GM12873 (cell line): ENCODE measurements around the gene MCTP1.
A peak's percentile ranks its signal among the peaks of the same experiment; 100 is the strongest.

ENCODE experiments used
- CTCF ChIP-seq: IDR thresholded peaks from 2 replicates; pipeline ENCODE4 v1.5.1; 2012; ENCODE audit warnings: low read depth, mild to moderate bottlenecking, moderate library complexity, low read length, control low read depth; ENCODE audit not compliant: insufficient read depth; ENCODE audit errors: missing control alignments

MCTP1 gene

DNA sequence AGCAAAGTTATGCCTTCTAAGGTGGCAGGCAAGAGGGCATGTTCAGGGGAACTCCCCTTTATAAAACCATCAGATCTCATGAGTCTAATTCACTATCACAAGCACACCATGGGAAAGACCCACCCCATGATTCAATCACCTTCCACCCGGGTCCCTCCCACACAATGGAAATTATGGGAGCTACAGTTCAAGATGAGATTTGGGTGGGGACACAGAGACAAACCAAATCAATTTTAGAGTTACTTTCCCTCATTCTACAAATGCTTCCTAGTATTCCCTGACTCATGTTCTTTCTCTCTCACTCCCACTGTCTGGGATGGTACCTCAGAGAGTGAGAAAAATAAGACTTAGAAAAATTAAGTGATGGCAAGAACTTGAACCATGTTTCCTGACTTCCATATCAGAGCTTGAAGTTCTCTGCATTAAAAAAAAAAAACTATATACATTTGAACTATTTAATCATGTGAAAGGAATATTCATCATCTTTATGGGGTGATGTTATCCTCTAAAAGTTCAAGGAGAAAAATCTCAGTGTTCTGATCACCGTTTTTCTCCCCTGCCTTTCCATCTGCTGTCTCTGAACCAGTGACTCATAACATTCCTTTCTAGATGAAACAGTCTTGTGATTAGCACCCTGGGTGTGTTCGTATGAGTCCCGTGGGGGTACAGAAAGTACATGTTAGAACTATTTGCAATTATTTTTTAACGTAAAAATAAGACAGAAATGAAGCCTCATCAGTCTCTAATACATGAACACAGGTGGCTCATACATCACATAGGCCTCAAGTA, 383.5 kb downstream of the MCTP1 start:
- no peak for TF ChIP-seq CTCF

- no peak for TF ChIP-seq CTCF
These were observed 384.8 kb downstream of the MCTP1 start for GRCh38 chr5:94900006-94900505.

- peak; percentile 25 for TF ChIP-seq CTCF
These were observed 391.3 kb downstream of the MCTP1 start for GRCh38 chr5:94893412-94894135.

DNA sequence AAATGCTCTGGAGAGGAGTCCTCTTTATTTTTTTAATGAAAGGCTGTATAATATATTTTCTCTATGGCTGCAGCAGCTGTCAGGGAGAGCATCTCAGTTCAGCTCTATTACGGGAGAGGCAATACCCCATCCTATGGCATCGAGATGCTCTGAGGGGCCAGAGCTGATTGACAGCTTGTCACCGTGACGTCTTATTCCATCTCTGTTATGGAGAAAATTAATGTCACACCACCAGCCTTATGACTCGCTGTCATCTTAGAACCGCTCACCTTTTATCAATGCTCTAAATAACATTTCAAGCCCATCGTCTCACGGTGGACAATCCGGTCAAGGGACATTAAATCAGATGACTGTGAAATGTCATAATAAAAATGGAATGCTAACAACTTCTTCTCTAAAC, 392.9 kb downstream of the MCTP1 start:
- TF ChIP-seq CTCF = no peak

DNA sequence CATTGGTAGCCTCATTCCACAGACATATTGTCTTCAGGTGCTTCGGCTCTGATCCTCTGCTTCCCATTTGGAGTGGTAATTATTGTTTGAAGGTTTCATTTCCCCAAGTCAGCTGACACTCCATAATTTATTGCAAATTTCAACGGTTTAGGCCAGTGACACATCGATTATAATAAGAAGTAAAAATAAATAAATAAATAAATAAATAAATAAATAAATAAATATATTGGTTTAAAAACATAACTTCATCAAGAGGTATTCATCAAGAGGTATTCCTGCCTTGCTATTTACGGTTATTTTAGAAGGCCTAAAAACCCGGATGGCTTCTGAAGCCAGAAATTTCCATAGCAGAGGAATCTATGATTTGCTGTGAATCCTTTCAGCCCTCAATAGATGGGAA, 393.3 kb downstream of the MCTP1 start:
- no peak for TF ChIP-seq CTCF

DNA sequence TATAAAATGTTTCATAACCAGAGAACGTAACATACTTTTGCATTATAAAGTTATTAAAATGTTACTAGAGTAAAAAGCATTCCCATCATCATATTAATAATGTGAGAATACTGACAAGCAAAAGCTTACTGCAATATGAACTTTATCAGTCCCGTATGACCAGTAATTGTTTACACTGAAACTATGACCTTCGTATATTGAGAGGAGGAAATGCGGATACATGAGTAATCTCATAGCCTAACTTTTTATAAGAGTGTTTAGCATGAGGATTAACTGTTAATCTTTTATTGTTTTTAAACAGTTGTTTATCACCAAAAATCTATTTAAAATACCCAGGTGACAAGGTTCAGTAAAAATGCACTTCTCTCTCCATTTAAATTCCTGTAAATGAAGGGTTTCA, 394.0 kb downstream of the MCTP1 start:
- TF ChIP-seq CTCF = no peak

- no peak for TF ChIP-seq CTCF
These were observed 396.2 kb downstream of the MCTP1 start for GRCh38 chr5:94888674-94889073.
